ENCODE measurements around the gene MIPOL1. TPM values are rescaled to one million over a fixed set of nuclear protein-coding genes. Genes with fewer than 3 reads are reported as not detected.

Gene MIPOL1
- total and polyA plus RNA-seq, 9 of the 15 experiments (the other 6 are each of a cell fraction or from before 2014, with no cell fraction given) = 6.7 to 21.9 (median 12.4) TPM

DNA sequence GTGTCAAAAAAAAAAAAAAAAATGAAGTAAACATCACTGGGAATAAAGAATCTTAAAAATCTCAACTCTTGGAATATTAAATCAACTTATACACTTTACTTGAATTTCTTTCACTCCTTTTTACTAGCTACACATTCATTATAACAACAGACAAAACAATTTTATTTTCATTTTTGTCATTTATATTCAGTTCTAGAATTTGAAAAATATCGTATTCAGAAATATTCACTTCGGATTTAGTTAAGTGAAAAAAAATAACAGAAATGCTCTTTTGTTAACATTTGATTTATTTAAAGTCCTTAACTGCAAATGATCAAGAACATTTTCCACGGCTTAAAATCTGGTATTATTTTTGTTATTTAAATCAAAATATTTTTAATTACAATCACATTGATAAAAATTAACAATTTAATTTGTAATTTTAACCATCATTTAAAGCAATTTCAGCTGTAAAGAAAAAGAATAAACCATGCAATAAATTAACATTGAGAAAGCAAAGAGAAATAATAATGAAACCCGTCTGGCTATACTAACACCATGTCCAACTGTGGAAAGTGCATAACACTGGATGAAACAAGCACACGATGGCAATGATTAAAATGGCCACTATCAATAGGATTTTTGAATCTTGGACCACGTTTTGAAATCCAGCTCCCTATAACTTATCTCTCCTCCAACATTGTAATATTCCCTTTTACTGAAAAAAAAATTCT is 392.1 kb downstream of the MIPOL1 start (continued):
- TF ChIP-seq, protein P1, sequence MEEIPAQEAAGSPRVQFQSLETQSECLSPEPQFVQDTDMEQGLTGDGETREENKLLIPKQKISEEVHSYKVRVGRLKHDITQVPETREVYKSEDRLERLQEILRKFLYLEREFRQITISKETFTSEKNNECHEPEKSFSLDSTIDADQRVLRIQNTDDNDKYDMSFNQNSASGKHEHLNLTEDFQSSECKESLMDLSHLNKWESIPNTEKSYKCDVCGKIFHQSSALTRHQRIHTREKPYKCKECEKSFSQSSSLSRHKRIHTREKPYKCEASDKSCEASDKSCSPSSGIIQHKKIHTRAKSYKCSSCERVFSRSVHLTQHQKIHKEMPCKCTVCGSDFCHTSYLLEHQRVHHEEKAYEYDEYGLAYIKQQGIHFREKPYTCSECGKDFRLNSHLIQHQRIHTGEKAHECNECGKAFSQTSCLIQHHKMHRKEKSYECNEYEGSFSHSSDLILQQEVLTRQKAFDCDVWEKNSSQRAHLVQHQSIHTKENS (CRISPR knock-in tag; IDR thresholded peaks at IDR 0.05) = no peak
- TF ChIP-seq ZNF140 (CRISPR knock-in tag; IDR thresholded peaks at IDR 0.05) (no peak), ZFX (CRISPR knock-in tag; IDR thresholded peaks at IDR 0.05) (no peak)
- TF ChIP-seq, protein P2, sequence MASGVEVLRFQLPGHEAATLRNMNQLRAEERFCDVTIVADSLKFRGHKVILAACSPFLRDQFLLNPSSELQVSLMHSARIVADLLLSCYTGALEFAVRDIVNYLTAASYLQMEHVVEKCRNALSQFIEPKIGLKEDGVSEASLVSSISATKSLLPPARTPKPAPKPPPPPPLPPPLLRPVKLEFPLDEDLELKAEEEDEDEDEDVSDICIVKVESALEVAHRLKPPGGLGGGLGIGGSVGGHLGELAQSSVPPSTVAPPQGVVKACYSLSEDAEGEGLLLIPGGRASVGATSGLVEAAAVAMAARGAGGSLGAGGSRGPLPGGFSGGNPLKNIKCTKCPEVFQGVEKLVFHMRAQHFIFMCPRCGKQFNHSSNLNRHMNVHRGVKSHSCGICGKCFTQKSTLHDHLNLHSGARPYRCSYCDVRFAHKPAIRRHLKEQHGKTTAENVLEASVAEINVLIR (CRISPR knock-in tag; IDR thresholded peaks at IDR 0.05) = no peak

DNA sequence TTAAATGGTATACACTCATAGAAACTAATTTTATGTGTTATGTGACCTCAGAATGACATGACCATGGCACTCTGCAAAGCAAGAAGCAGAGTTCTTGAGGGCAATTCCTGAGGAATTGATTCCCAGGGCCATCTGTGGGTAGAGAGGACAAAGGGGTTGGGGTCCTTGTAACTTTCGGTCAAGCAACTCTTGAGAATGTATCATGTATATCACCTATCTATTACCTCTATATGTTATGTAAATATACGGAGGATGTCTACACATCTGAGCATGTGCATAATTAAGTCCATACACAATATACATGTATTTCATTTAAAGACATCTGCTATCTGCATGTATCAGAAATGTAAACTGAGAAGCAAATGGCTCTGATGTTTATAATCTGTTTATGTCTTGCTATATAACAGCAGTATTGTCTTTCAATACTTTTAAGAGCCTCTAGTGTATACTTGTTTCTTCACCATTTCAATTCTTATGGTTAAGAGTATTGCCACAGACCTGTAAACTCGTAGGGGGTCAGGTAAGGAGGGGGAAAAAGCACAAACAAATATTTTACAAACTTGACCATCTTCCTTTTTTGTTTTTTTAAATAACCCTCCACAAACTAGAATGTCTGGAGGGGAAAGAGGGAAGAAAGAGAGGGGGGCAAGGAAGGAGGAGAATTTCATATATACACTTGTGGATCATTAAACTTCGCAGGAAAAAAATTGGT is 392.8 kb downstream of the MIPOL1 start:
- peaks cover 0 to 18% of the 10 kb centered on the region in 2 experiments; a peak in 2 of 5 replicates for H3K4me1 ChIP-seq (replicated peaks in 1 of 2; ENCODE audit: control insufficient read depth in 2 of 2, insufficient read depth in 2 of 2, low read length in 2 of 2)
- H3K36me3 ChIP-seq (ENCODE audit: control insufficient read depth, insufficient read depth, low read length) = no peaks in the 10 kb centered on the region
- H3K4me3 ChIP-seq = no peak overlapping the region
- H3K79me2 ChIP-seq (ENCODE audit: control insufficient read depth, insufficient read depth, low read length) = peaks cover 2% of the 10 kb centered on the region; the same call in 2 of the 3 replicates
- CTCF ChIA-PET (ENCODE audit: low intra/inter-chr PET ratio) = no interaction called here
- intact Hi-C loops (cut with micrococcal nuclease) = no loop called here
- H3K27me3 ChIP-seq (ENCODE audit: control insufficient read depth in 2 of 2, insufficient read depth in 2 of 2, low read length in 2 of 2) = no peaks in the 10 kb centered on the region
- no peaks in the 10 kb centered on the region for H3K9me1 ChIP-seq (ENCODE audit: control insufficient read depth, insufficient read depth, low read length)
- DNase-seq (ENCODE audit: extremely low read depth in 1 of 4, low spot score in 3 of 4) (no peak), FAIRE-seq (no peak), ATAC-seq (no peak)
- in situ Hi-C loops (cut with MboI) = loop anchor here (25.0 kb wide), 1 partner anchor 328 kb away; no protein-coding TSS in a partner anchor
- H2AFZ ChIP-seq (ENCODE audit: low read depth, low read length) = no peak overlapping the region
- BruUV-seq (replicated peaks) = no TSS peak
- H3K9ac ChIP-seq (ENCODE audit: insufficient read depth in 1 of 2, low read depth in 2 of 2, low read length in 2 of 2) = no peak overlapping the region
- no peaks in the 10 kb centered on the region for H4K20me1 ChIP-seq (replicated peaks; ENCODE audit: control insufficient read depth, insufficient read depth, low read length)
- H3K4me2 ChIP-seq (ENCODE audit: insufficient read depth, low read length) = no peak overlapping the region
- WGBS (ENCODE audit: insufficient coverage, low coverage, missing lambda C conversion rate) = 84% methylated on average over 4 of the region's 4 CpGs
- H3K27ac ChIP-seq (ENCODE audit: extremely low read depth, low read depth, low read length) = no peak overlapping the region
- H3K9me3 ChIP-seq (replicated peaks; ENCODE audit: control insufficient read depth, insufficient read depth, low read depth, low read length) = no peaks in the 10 kb centered on the region
- POLR2A ChIA-PET = no interaction called here
- TF ChIP-seq ADNP (tag; IDR thresholded peaks at IDR 0.05) (no peak), SIRT6 (IDR thresholded peaks at IDR 0.05; ENCODE audit: low read depth, low read length) (no peak), SAFB2 (IDR thresholded peaks at IDR 0.05; ENCODE audit: borderline replicate concordance, low read depth, low read length, severe bottlenecking) (no peak), NELFE (IDR thresholded peaks at IDR 0.05; ENCODE audit: insufficient read depth, insufficient read length) (no peak), ZBTB8A (IDR thresholded peaks at IDR 0.05; ENCODE audit: partially characterized antibody) (no peak)

Data from K562 (cell line).